LNCAP (cell line): ENCODE data around the gene CCDC87.

Experiments used
- CTCF ChIP-seq: fragments of 450-650 bp; IDR thresholded peaks from 2 replicates; pipeline ENCODE4 v1.5.1; 2017; ENCODE audit warnings: mild to moderate bottlenecking

CCDC87 gene

GRCh38 chr11:66550887-66551286, 42.0 kb downstream of the CCDC87 start:
- no peak for TF ChIP-seq CTCF

GRCh38 chr11:66549696-66550095, 43.2 kb downstream of the CCDC87 start:
- TF ChIP-seq CTCF: no peak

- no peak for TF ChIP-seq CTCF
Observed at GRCh38 chr11:66548774-66549630, 43.9 kb downstream of the CCDC87 start.

GRCh38 chr11:66548041-66548440, 44.8 kb downstream of the CCDC87 start:
- no peak for TF ChIP-seq CTCF

- no peak for TF ChIP-seq CTCF
Observed at GRCh38 chr11:66547662-66548009, 45.2 kb downstream of the CCDC87 start.

GRCh38 chr11:66546966-66547661, 45.7 kb downstream of the CCDC87 start:
- no peak for TF ChIP-seq CTCF

- TF ChIP-seq CTCF: no peak
Observed at GRCh38 chr11:66546368-66546965, 46.4 kb downstream of the CCDC87 start, which contains the start of gene ACTN3. Gene ACTN3, plus strand, starts transcription at chr11:66546903. Its CDS starts 35 bp downstream, at chr11:66546938.
